SIG-M5 treated with dmso at 0.1 percent for 504 hours (cell line): ENCODE measurements around the gene MUC4.
"Not testable (repeated sequence)": the region's sequence is repeated elsewhere in the genome, so short reads cannot be mapped to it uniquely, and the experiment has no call there.

ENCODE experiments used
- DNase-seq: peaks from one replicate; lab custom pipeline; 2025; ENCODE audit not compliant: unreplicated experiment; lab: John Stamatoyannopoulos, UW

The MUC4 gene

GRCh38 chr3:195785781-195786405, 25.8 kb downstream of the MUC4 start:
- DNase-seq = not testable (repeated sequence)

- DNase-seq = not testable (repeated sequence)
Measured at GRCh38 chr3:195784031-195784430, 27.7 kb downstream of the MUC4 start.

- not testable (repeated sequence) for DNase-seq
Measured at GRCh38 chr3:195781236-195781635, 30.5 kb downstream of the MUC4 start.

- no peak for DNase-seq
Measured at GRCh38 chr3:195777975-195778374, 33.8 kb downstream of the MUC4 start.

GRCh38 chr3:195774917-195775316, 36.8 kb downstream of the MUC4 start:
- peak; percentile 51 for DNase-seq

GRCh38 chr3:195773956-195774537, 37.7 kb downstream of the MUC4 start:
- no peak for DNase-seq

GRCh38 chr3:195771646-195772300, 40.0 kb downstream of the MUC4 start:
- DNase-seq = no peak

- peak; percentile 23 for DNase-seq
Measured at GRCh38 chr3:195770841-195771645, 40.7 kb downstream of the MUC4 start.

GRCh38 chr3:195770081-195770840, 41.5 kb downstream of the MUC4 start:
- DNase-seq = peak; percentile 13

GRCh38 chr3:195769551-195769950, 42.2 kb downstream of the MUC4 start:
- no peak for DNase-seq

- DNase-seq = no peak
Measured at GRCh38 chr3:195768831-195769303, 42.9 kb downstream of the MUC4 start.

GRCh38 chr3:195768414-195768813, 43.3 kb downstream of the MUC4 start:
- DNase-seq = no peak

- no peak for DNase-seq
Measured at GRCh38 chr3:195767792-195768191, 43.9 kb downstream of the MUC4 start.

- DNase-seq = no peak
Measured at GRCh38 chr3:195766671-195767070, 45.1 kb downstream of the MUC4 start.

GRCh38 chr3:195764961-195765706, 46.6 kb downstream of the MUC4 start:
- DNase-seq = no peak

- no peak for DNase-seq
Measured at GRCh38 chr3:195763843-195764825, 47.6 kb downstream of the MUC4 start.

- no peak for DNase-seq
Measured at GRCh38 chr3:195763076-195763830, 48.5 kb downstream of the MUC4 start.

GRCh38 chr3:195762611-195763010, 49.1 kb downstream of the MUC4 start:
- no peak for DNase-seq
